Renal cortical epithelial cell (primary cell): ENCODE data around the gene KLF3. TPM values are rescaled to one million over a fixed set of nuclear protein-coding genes. Genes with fewer than 3 reads are reported as not detected.
A peak's percentile ranks its signal among the peaks of the same experiment; 100 is the strongest.
"Not testable (repeated sequence)": the region's sequence is repeated elsewhere in the genome, so short reads cannot be mapped to it uniquely, and the experiment has no call there.

ENCODE experiments used
- DNase-seq: peaks from one replicate; pipeline ENCODE4 v3.0.0-alpha.2; 2011; ENCODE audit warnings: low read depth
- total RNA-seq: library from RNA; depleted of rRNA; stranded (reverse); fragments of >200 nt; gene quantifications from 2 replicates; pipeline ENCODE4 v1.2.3, GENCODE V29; 2014

The KLF3 gene
- 17.5 and 30.6 TPM in 2 replicates for total RNA-seq

- peak; percentile 52 for DNase-seq
These were observed at the start of gene KLF3 for GRCh38 chr4:38663801-38664705. KLF3 (plus strand) TSS chr4:38664199; CDS start chr4:38680626, 16,427 bp downstream.

DNA sequence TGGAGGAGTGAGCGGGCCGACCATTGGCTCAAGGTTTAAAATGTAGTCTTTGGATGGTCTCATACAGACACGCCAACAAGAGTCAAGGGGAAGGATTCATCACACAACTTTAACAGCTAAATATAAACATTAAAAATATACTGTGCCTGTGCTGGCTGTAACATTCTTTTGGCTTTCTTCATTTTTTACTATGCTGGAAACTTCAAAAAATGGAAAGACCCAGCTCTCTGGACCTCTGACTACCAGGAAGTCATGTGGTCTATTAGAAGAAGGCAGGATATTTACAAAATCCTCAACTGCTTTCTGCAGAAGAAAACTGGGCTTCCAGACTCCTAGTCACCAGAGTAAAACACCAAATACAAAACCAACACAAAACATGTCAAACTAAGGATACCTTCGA lies 49.8 kb upstream of the KLF3 start:
- no peak for DNase-seq

- DNase-seq, result no peak
These were observed 48.2 kb upstream of the KLF3 start for GRCh38 chr4:38615847-38616246.

- no peak for DNase-seq
These were observed 45.5 kb upstream of the KLF3 start for GRCh38 chr4:38618505-38618904.

GRCh38 chr4:38619316-38619715 lies 44.7 kb upstream of the KLF3 start:
- DNase-seq, result no peak

GRCh38 chr4:38620065-38620464 lies 43.9 kb upstream of the KLF3 start:
- no peak for DNase-seq

DNA sequence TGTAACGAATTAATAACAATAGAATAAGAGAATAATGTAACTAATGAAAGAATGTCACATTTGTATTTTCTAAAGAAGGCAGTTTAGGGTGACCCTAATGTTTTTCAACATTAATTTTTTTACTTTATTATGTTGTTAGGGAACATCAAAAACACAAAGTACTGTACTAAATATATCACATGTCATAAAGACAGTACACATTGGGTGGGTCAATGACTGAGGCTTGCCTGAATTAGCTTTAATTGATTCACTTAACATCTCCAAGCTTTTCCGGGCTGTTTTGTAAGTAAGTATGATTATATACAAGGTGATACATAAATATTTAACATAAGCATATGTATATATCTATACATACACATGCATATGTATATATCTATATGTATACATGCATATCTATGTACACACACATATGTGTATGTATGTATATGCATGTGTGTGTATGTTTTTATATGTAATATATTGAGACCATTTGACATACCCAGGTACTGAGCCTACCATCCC lies 43.4 kb upstream of the KLF3 start:
- DNase-seq, result no peak

GRCh38 chr4:38621028-38621684 lies 42.8 kb upstream of the KLF3 start:
- peak; percentile 85 for DNase-seq

GRCh38 chr4:38621831-38622230 lies 42.2 kb upstream of the KLF3 start:
- no peak for DNase-seq

- DNase-seq, result not testable (repeated sequence)
These were observed 41.7 kb upstream of the KLF3 start for GRCh38 chr4:38622340-38622739.

DNA sequence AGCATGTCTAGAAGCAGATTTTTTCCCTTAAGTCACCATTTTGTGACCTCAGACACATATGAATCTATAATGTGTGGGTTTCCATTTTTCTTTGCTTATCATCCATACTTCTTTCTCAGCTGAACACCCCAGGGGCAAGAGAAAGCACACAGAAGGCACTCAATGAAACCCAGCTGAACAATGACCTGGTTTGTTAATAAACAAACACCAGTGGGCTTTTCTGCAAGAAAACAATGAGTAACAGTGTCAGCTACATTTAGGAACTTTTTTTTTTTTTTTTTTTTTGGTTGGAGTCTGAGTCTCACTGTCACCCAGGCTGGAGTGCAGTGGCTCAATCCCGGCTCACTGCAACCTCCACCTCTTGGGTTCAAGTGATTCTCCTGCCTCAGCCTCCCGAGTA lies 40.7 kb upstream of the KLF3 start:
- no peak for DNase-seq

- DNase-seq, result no peak
These were observed 39.7 kb upstream of the KLF3 start for GRCh38 chr4:38624311-38624710.

GRCh38 chr4:38625508-38625907 lies 38.5 kb upstream of the KLF3 start:
- no peak for DNase-seq

- not testable (repeated sequence) for DNase-seq
These were observed 37.0 kb upstream of the KLF3 start for GRCh38 chr4:38626901-38627444.

GRCh38 chr4:38630519-38630918 lies 33.5 kb upstream of the KLF3 start:
- no peak for DNase-seq

DNA sequence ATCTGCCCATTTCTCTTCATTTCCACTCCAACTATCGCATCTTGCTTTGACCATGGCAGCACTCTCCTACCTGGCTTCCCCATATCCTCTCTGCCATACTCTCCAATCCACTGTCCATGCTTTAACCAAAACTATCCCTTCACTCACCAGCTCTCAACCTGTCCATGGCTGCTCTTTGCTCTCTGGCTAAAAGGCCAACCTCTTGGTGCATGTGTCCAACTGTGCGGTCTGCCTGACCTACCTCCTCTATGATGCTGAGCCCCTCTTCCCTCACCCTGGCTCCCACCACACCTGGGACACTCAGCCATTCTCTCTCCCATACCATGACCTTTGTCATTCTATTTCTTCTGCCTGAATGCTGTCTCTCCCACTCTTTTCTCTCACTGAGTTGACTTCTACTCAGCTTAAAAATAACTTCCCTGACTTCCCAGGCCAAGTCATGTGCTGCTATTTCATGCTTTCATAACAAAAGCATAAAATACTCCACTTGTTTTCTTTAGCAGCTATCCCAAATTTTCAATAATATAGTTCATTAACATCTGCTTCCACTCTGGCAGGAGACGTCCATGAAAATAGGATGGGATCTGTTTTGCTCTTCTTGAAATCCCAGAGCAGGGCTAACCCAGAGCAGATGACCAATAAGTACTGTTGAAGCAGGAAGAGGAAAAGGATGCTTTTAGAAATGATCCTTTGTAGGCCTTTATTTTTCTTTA lies 29.8 kb upstream of the KLF3 start:
- DNase-seq, result no peak

DNA sequence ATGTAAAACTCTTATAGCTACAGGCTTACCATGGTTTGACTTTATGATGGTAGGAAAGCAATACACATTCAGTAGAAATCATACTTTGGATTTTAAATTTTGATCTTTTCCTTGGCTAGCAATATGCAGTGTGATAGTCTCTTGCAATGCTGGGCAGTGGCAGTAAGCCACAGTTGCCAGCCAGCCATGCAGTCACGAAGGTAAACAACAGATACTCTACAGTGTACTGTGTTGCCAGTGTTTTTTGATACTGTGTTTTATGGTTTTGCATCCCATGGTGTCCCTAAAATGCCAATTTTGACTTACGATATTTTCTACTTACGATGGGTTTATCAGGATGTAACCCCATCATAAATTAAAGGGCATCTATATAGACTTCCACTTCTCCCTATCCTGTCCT lies 24.8 kb upstream of the KLF3 start:
- no peak for DNase-seq

DNA sequence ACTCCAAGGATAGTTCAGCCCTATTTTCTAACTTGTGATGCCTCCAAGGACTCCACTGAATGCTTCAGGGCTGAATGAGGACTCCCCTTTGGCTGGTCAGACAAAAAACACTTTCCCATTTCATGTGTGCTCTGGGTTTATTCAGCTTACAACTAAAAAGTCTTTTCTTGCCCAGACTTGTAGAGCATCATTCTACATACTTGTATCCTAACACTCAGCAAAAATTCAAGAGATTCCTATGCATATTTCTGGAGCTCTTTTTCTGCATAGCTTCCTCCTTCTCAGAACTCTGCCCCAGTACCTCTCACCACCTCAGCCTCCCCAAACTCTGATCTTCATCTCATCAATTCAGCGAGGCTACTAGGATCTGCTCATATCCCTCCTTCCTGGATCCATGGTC lies 22.2 kb upstream of the KLF3 start:
- DNase-seq, result no peak

DNA sequence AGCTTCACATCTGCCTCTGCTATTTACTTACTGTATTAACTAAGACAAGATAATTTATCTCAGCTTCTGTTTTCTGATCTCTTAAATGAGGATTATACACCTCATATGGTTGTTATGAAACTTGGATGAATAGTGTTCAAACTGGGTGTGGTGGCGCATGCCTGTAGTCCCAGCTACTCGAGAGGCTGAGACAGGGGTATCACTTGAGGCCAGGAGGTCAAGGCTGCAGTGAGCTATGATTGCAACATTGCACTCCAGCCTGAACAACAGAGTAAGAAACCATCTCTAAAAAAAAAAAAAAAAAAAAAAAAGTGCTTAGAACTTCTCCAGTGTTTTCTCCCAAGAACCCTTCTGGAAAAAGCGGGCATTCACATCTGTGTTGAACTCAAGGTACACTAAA lies 19.8 kb upstream of the KLF3 start:
- DNase-seq, result no peak

- no peak for DNase-seq
These were observed 16.7 kb upstream of the KLF3 start for GRCh38 chr4:38647101-38647819.

DNA sequence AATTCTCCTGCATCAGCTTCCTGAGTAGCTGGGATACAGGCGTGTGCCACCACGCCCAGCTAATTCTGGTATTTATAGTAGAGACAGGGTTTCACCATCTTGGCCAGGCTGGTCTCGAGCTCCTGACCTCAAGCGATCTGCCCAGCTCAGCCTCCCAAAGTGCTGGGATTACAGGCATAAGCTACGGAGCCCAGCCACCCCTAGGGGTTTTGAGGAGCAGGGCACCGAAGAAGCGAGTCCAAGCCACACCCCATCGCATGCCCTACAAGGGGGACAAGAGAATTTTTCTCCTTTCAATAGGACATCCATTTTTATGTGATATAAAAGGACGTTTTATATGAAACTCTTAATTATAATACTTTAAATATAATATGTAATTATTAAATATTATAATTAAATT lies 13.9 kb upstream of the KLF3 start:
- no peak for DNase-seq
